IPS DF 19.7 (cell line): Measurements from ENCODE around the gene UBL3.

Source experiments
- DNase-seq: peaks from one replicate; pipeline ENCODE4 v3.0.0-alpha.2; 2013; ENCODE audit warnings: low read depth, low spot score

Gene UBL3

GRCh38 chr13:29810145-29810742 lies 40.2 kb downstream of the UBL3 start:
- DNase-seq: no peak

GRCh38 chr13:29808264-29808663 lies 42.2 kb downstream of the UBL3 start:
- DNase-seq: no peak

GRCh38 chr13:29805994-29806979 lies 44.1 kb downstream of the UBL3 start:
- no peak for DNase-seq

- no peak for DNase-seq
These were observed 47.2 kb downstream of the UBL3 start for GRCh38 chr13:29803221-29803620.

GRCh38 chr13:29802621-29803020 lies 47.8 kb downstream of the UBL3 start:
- DNase-seq: no peak

- no peak for DNase-seq
These were observed 48.6 kb downstream of the UBL3 start for GRCh38 chr13:29801737-29802305.

GRCh38 chr13:29801102-29801501 lies 49.3 kb downstream of the UBL3 start:
- no peak for DNase-seq

- DNase-seq: no peak
These were observed 49.7 kb downstream of the UBL3 start for GRCh38 chr13:29800687-29801086.

- no peak for DNase-seq
These were observed 51.4 kb downstream of the UBL3 start for GRCh38 chr13:29799041-29799440.

- DNase-seq: no peak
These were observed 58.2 kb downstream of the UBL3 start for GRCh38 chr13:29791997-29792780.

- no peak for DNase-seq
These were observed 58.9 kb downstream of the UBL3 start for GRCh38 chr13:29791508-29791907.

- no peak for DNase-seq
These were observed 63.7 kb downstream of the UBL3 start for GRCh38 chr13:29786698-29787097.

- no peak for DNase-seq
These were observed 64.4 kb downstream of the UBL3 start for GRCh38 chr13:29785978-29786377.

- DNase-seq: no peak
These were observed 67.6 kb downstream of the UBL3 start for GRCh38 chr13:29782798-29783197.

- no peak for DNase-seq
These were observed 75.6 kb downstream of the UBL3 start for GRCh38 chr13:29774830-29775229.

- DNase-seq: no peak
These were observed 79.2 kb downstream of the UBL3 start for GRCh38 chr13:29771247-29771646.

- no peak for DNase-seq
These were observed 83.4 kb downstream of the UBL3 start for GRCh38 chr13:29767006-29767405.

GRCh38 chr13:29763436-29764180 lies 86.8 kb downstream of the UBL3 start:
- DNase-seq: no peak

- DNase-seq: no peak
These were observed 88.6 kb downstream of the UBL3 start for GRCh38 chr13:29761815-29762214.

GRCh38 chr13:29761160-29761559 lies 89.3 kb downstream of the UBL3 start:
- DNase-seq: no peak

GRCh38 chr13:29760544-29760943 lies 89.9 kb downstream of the UBL3 start:
- DNase-seq: no peak
